Osteocyte (in vitro differentiated cells): ENCODE measurements around the gene MNDA. TPM values are rescaled to one million over a fixed set of nuclear protein-coding genes. Genes with fewer than 3 reads are reported as not detected.

Experiments
- DNase-seq: peaks from one replicate; pipeline ENCODE4 v3.0.0; 2021; ENCODE audit warnings: mixed read lengths; ENCODE audit not compliant: unreplicated experiment; ENCODE audit errors: extremely low spot score
- H3K27ac Mint-ChIP-seq: one replicate; pipeline ENCODE4 v1.8.0; 2021; ENCODE audit warnings: mild to moderate bottlenecking, mixed read lengths; ENCODE audit not compliant: unreplicated experiment
- H3K27me3 Mint-ChIP-seq: one replicate; pipeline ENCODE4 v1.8.0; 2021; ENCODE audit warnings: mixed read lengths; ENCODE audit not compliant: unreplicated experiment
- H3K36me3 Mint-ChIP-seq: one replicate; pipeline ENCODE4 v1.8.0; 2021; ENCODE audit warnings: mixed read lengths; ENCODE audit not compliant: unreplicated experiment
- H3K4me1 Mint-ChIP-seq: one replicate; pipeline ENCODE4 v1.8.0; 2021; ENCODE audit warnings: mixed read lengths; ENCODE audit not compliant: unreplicated experiment
- H3K4me3 Mint-ChIP-seq: one replicate; pipeline ENCODE4 v1.8.0; 2021; ENCODE audit warnings: mild to moderate bottlenecking, moderate library complexity, mixed read lengths; ENCODE audit not compliant: unreplicated experiment
- H3K9me3 Mint-ChIP-seq: one replicate; pipeline ENCODE4 v1.8.0; 2021; ENCODE audit warnings: mixed read lengths; ENCODE audit not compliant: unreplicated experiment
- CTCF ChIP-seq: fragments of 200-600 bp; sonication (generic); IDR thresholded peaks from 2 replicates; pipeline ENCODE4 v1.5.0; 2021; ENCODE audit warnings: antibody characterized with exemption, mild to moderate bottlenecking, moderate library complexity
- total RNA-seq: library from RNA; stranded (reverse); gene quantifications from 2 replicates; pipeline ENCODE4 v1.2.1, GENCODE V29; 2021

The MNDA gene
- total RNA-seq, 1 donor from 2014 or later, result not detected

DNA sequence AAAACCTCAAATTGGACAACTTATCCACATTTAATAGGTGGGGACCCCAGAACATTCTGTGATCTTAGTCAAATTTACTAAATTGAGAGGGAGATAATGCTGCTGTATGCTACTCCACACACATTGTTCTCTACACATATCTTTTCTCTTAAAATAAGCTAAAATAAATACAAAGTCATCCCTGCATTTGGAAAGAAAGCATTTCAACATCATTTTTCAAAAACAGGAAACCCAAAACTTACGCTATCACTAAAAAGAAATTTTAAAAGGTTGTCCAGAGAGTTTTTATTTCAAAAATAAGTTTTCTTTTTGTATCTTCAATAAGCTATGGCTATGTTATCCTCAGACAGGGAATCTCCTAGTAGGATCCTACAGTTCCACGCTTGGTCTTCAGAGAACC is 30.6 kb upstream of the MNDA start:
- Mint-ChIP-seq H3K9me3 (no peaks in the 10 kb centered on the region), H3K4me3 (no peak overlapping the region), H3K36me3 (no peaks in the 10 kb centered on the region), H3K27ac (no peak overlapping the region), H3K27me3 (no peaks in the 10 kb centered on the region), H3K4me1 (no peaks in the 10 kb centered on the region)
- TF ChIP-seq CTCF, result no peak
- no peak for DNase-seq

- no peak for TF ChIP-seq CTCF
- Mint-ChIP-seq H3K4me3 (no peak overlapping the region), H3K27me3 (no peaks in the 10 kb centered on the region), H3K4me1 (no peaks in the 10 kb centered on the region), H3K36me3 (no peaks in the 10 kb centered on the region), H3K9me3 (no peaks in the 10 kb centered on the region), H3K27ac (no peak overlapping the region)
- no peak for DNase-seq
These were observed 29.8 kb upstream of the MNDA start for GRCh38 chr1:158801396-158801795.

DNA sequence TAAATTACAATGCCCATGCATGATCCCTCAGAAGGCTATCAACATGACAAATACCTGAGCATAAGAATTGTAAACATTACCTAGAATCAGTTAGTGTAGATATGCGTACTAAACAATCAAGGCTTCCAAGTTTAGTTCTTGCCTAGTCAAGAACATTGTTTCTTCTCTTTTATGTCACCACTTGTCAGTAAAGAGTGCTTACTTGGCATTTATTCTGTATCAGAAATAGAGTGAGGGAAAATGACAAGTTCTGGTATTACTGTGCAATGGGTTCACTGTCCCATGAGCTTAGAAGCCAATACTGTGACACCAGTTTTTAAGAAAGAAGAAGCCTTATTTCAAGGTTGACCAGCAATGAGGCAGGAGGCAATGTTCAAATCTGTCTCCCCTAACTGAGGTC is 27.5 kb upstream of the MNDA start:
- H3K4me1 Mint-ChIP-seq, result no peaks in the 10 kb centered on the region
- no peaks in the 10 kb centered on the region for H3K9me3 Mint-ChIP-seq
- H3K27me3 Mint-ChIP-seq, result no peaks in the 10 kb centered on the region
- TF ChIP-seq CTCF, result no peak
- no peak overlapping the region for H3K27ac Mint-ChIP-seq
- H3K36me3 Mint-ChIP-seq, result no peaks in the 10 kb centered on the region
- DNase-seq, result no peak
- H3K4me3 Mint-ChIP-seq, result no peak overlapping the region

DNA sequence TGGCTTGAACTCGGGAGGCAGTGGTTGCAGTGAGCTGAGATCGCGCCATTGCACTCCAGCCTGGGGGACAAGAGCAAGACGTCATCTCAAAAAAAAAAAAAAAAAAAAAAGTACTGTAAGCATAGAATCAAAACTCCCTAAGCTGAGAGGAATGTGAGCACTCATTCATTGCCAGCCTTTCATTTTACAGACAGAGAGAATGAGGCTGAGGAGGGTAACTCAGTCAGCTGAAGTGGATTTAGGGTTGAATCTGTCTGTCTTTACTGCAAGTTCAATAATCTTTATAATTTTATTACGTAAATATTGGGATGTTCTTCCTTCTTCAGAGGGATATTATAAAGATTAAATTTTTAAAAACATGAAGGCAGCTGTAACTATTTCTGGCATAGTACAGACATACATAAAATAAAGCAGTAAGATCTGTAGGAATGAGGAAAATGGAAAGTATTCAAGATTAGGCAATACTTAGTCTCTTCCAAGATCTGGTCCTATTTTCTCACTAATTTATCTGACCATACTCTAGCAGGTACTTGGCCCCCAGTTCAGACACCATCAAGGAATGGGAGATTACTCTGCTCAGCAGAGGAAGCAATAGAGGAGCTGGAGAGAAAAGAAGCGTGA is 24.1 kb upstream of the MNDA start:
- Mint-ChIP-seq H3K9me3 (no peaks in the 10 kb centered on the region), H3K4me3 (no peak overlapping the region), H3K36me3 (no peaks in the 10 kb centered on the region), H3K4me1 (no peaks in the 10 kb centered on the region), H3K27ac (no peak overlapping the region), H3K27me3 (no peaks in the 10 kb centered on the region)
- DNase-seq, result no peak
- no peak for TF ChIP-seq CTCF

DNA sequence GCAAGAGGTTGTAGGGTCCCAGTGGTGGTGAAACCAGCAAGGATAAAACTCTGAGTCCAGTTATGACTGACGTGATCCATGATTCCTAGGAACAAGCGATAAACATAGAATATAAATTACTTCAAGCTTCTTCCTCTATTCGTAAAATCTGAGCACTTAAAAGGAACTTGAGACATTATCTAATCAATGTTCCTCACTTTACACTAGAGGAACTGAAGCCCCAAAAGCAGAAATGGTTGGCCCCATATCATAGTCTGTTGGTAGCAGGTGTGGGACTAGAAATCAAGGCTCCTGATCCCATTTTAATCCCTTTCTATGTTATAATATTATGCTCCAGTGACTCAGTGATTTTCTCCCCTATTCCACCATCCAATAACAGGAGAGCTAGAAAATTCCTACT is 21.9 kb upstream of the MNDA start:
- Mint-ChIP-seq H3K36me3 (no peaks in the 10 kb centered on the region), H3K4me3 (no peak overlapping the region), H3K9me3 (no peaks in the 10 kb centered on the region), H3K27me3 (no peaks in the 10 kb centered on the region), H3K27ac (no peak overlapping the region), H3K4me1 (no peaks in the 10 kb centered on the region)
- no peak for DNase-seq
- TF ChIP-seq CTCF, result no peak
